HEK293T (cell line): ENCODE data around the gene DCXR.

ENCODE experiments used
- ELF4 ChIP-seq: fragments of 450-650 bp; IDR thresholded peaks from 2 replicates; pipeline ENCODE4 v1.6.1; 2017; ENCODE audit warnings: antibody characterized with exemption
- FOXA1 ChIP-seq: fragments of 450-650 bp; IDR thresholded peaks from 2 replicates; pipeline ENCODE4 v1.6.1; 2016; ENCODE audit warnings: mild to moderate bottlenecking
- FOXM1 ChIP-seq: fragments of 450-650 bp; IDR thresholded peaks from 2 replicates; pipeline ENCODE4 v1.6.1; 2017; ENCODE audit warnings: mild to moderate bottlenecking, borderline replicate concordance
- NFRKB ChIP-seq: fragments of 450-650 bp; IDR thresholded peaks from 2 replicates; pipeline ENCODE4 v1.6.1; 2016; ENCODE audit warnings: mild to moderate bottlenecking, moderate library complexity
- SP1 ChIP-seq: fragments of 450-650 bp; IDR thresholded peaks from 2 replicates; pipeline ENCODE4 v1.6.1; 2017

DNA sequence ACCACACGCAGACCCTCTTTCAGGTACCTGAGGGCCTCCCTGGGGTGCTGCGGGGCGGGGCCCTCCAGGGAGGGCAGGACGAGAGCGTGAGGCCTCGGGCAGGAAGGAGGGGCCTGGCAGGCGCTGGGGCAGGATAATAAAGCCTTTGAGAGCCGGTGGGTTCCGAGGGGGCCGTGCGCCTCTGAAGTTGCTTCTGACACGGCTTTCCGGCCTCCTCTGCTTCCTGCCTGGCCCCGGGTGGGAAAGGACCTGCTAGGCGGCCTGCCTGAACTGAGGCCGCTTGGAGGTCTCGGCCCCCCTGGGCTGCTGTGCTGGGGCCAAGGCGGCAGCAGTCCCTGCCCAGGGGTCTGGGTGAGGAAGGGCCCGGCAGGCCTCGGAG, 25.2 kb downstream of the DCXR start:
- no peak for TF ChIP-seq FOXM1
- no peak for TF ChIP-seq FOXA1
- no peak for TF ChIP-seq SP1
- TF ChIP-seq ELF4, result no peak
- no peak for TF ChIP-seq NFRKB
